Body of pancreas (tissue), 4 donors: Measurements from ENCODE around the gene SAMD3. TPM values are rescaled to one million over a fixed set of nuclear protein-coding genes. Genes with fewer than 3 reads are reported as not detected.

Source experiments
- ATAC-seq: fragments of 150-250 bp; one replicate; pipeline ENCODE4 v1.9.1; 2016
- DNase-seq, 4 donors: peaks; one replicate each; pipeline ENCODE4 v3.0.0-alpha.2; 2019
- H3K27ac ChIP-seq, 4 donors: fragments of 200-600 bp; sonication (generic); 1 replicate in 3 of 4; 2 replicates in 1 of 4; pipeline versions ENCODE4 v1.5.1 to v1.6.1; 2016 to 2019; ENCODE audit warnings: mild to moderate bottlenecking in 1 of 4, mixed read lengths in 1 of 4, moderate library complexity in 1 of 4
- H3K27me3 ChIP-seq, 2 donors: fragments of 200-600 bp; sonication (generic); one replicate each; pipeline ENCODE4 v1.6.0; 2016; ENCODE audit warnings: mild to moderate bottlenecking in 1 of 2
- H3K36me3 ChIP-seq, 2 donors: fragments of 200-600 bp; sonication (generic); replicated peaks in 1 of 2; 2 replicates each; pipeline ENCODE4 v1.5.1; 2016; ENCODE audit warnings: low read depth in 2 of 2; ENCODE audit not compliant: insufficient read depth in 1 of 2
- H3K4me1 ChIP-seq: fragments of 200-600 bp; sonication (generic); one replicate; pipeline ENCODE4 v1.6.0; 2016
- H3K4me3 ChIP-seq, 2 donors: fragments of 200-600 bp; sonication (generic); 1 replicate in 1 of 2; 2 replicates in 1 of 2; pipeline ENCODE4 v1.5.1; 2016 to 2019
- H3K9me3 ChIP-seq, 3 donors: fragments of 200-600 bp; sonication (generic); 1 replicate in 2 of 3; 2 replicates in 1 of 3; pipeline ENCODE4 v1.5.1; 2016
- CTCF ChIP-seq, 7 experiments: fragments of 450-650 bp in 4 of 7; fragments of 200-600 bp in 3 of 7; sonication (generic) in 3 of 7; IDR thresholded peaks; one replicate each; pipeline ENCODE4 v1.5.1; 2016 to 2019; ENCODE audit warnings: antibody characterized with exemption in 7 of 7
- POLR2A ChIP-seq, 3 donors: fragments of 450-650 bp; IDR thresholded peaks; one replicate each; pipeline ENCODE4 v1.6.1; 2016; ENCODE audit warnings: antibody characterized with exemption in 3 of 3, mild to moderate bottlenecking in 2 of 3
- WGBS, 2 donors: methylation state at CpG; one replicate each; pipeline ENCODE4 v1.1.5; 2017; 5-methylcytosine and 5-hydroxymethylcytosine counted together
- intact Hi-C: fragments of 100-400 bp; cut with DNase I; formaldehyde crosslinking; loops from one replicate; pipeline ENCODE4 v1.15.1; 2023
- total RNA-seq, 2 donors: library from RNA; depleted of rRNA; stranded (reverse); fragments of >200 nt; gene quantifications; one replicate each; pipeline ENCODE4 v1.1.0, GENCODE V29; 2016

The SAMD3 gene
- total RNA-seq, 2 donors from 2014 or later, result 0.52 to 20.4 TPM

- Histone ChIP-seq H3K4me1 (no peaks in the 10 kb centered on the region), H3K36me3 (no peaks in the 10 kb centered on the region), H3K27ac (no peak overlapping the region), H3K4me3 (no peak overlapping the region), H3K27me3 (no peaks in the 10 kb centered on the region), H3K9me3 (no peaks in the 10 kb centered on the region)
- DNase-seq, result no peak
- no peak for ATAC-seq
- intact Hi-C loops, result no loop called here
- TF ChIP-seq CTCF (IDR thresholded peaks at IDR 0.05) (no peak), POLR2A (IDR thresholded peaks at IDR 0.05) (no peak)
- WGBS, 2 donors, result 80% methylated on average over 4 of the region's 4 CpGs
Measured at GRCh38 chr6:130098317-130098716, 124.4 kb downstream of the SAMD3 start.

Other genes starting within 250 kb of the SAMD3 start
- gene L3MBTL3, start 204.4 kb downstream of the SAMD3 start, total RNA-seq, result 10 to 100 TPM in 1 of 2 donors, 1 to 10 TPM in 1; 3.4 to 12.5 TPM
- 1 to 10 TPM in 1 of 2 donors, under 1 TPM in 1; 0.66 to 1.0 TPM for gene TMEM200A, start 143.1 kb upstream of the SAMD3 start, total RNA-seq